LNCaP clone FGC (cell line): ENCODE results near the gene MRTFA.

ENCODE experiments used
- DNase-seq: peaks from one replicate; pipeline ENCODE4 v3.0.0-alpha.2; 2011; ENCODE audit warnings: low read depth
- H3K4me3 ChIP-seq: 2 replicates; pipeline ENCODE4 v1.5.1; 2011; ENCODE audit warnings: mild to moderate bottlenecking, low read depth, low read length, control low read depth
- TF ChIP-seq, protein P1 (sequence below): IDR thresholded peaks from 2 replicates; pipeline ENCODE4 v1.5.1; 2012; ENCODE audit warnings: mild to moderate bottlenecking; ENCODE audit not compliant: control insufficient read depth, insufficient read depth; ENCODE audit errors: extremely low read depth

The MRTFA gene

GRCh38 chr22:40449676-40450035, 186.9 kb downstream of the MRTFA start:
- H3K4me3 ChIP-seq: no peak overlapping the region
- TF ChIP-seq, protein P1, sequence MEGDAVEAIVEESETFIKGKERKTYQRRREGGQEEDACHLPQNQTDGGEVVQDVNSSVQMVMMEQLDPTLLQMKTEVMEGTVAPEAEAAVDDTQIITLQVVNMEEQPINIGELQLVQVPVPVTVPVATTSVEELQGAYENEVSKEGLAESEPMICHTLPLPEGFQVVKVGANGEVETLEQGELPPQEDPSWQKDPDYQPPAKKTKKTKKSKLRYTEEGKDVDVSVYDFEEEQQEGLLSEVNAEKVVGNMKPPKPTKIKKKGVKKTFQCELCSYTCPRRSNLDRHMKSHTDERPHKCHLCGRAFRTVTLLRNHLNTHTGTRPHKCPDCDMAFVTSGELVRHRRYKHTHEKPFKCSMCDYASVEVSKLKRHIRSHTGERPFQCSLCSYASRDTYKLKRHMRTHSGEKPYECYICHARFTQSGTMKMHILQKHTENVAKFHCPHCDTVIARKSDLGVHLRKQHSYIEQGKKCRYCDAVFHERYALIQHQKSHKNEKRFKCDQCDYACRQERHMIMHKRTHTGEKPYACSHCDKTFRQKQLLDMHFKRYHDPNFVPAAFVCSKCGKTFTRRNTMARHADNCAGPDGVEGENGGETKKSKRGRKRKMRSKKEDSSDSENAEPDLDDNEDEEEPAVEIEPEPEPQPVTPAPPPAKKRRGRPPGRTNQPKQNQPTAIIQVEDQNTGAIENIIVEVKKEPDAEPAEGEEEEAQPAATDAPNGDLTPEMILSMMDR: no peak
- no peak for DNase-seq

DNA sequence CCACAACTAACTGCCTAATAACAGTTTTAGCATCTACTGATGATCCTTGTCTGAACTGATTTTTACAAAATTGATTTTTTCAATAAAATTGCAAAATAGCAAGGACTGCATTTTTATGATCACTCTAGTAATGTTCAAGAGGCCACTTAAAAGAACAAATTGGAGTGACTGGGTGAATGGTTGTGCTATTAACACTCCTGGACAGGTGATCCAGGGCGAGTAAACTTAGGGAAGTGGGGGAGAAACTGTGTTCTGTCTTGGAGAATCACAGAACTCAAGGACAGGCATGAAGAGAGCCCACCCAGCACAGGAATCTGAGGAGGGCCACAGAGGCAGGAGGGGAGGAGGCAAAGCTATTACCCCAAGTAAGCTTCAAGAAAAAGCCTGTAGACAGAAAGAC, 190.3 kb downstream of the MRTFA start:
- TF ChIP-seq, protein P1: no peak
- DNase-seq: no peak
- H3K4me3 ChIP-seq: no peak overlapping the region

- TF ChIP-seq, protein P1: no peak
- DNase-seq: no peak
- H3K4me3 ChIP-seq: no peak overlapping the region
Measured at GRCh38 chr22:40444178-40444831, 192.2 kb downstream of the MRTFA start.

DNA sequence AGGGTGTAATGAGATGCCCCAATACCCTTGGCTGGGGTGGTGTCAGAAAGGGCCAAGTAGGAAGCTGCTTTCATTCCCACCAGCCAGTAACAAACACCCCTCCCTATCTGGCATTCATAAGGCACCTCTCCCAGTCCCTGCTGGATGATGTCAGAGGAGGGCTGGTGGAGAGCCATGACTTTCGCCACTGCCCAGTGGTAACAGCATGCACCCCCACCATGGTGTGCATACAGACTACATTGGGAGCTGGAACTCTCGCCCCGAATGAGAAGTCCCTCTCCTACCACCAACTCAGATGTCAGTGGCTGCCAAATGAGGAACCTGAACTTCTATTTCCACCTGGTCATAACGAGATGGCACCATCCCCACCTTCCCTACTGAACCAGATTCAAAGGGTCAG, 192.8 kb downstream of the MRTFA start:
- no peak for DNase-seq

GRCh38 chr22:40441761-40442390, 194.6 kb downstream of the MRTFA start:
- no peak overlapping the region for H3K4me3 ChIP-seq
- no peak for DNase-seq
- TF ChIP-seq, protein P1: no peak

More for the DNA sequence above, 192.8 kb downstream of the MRTFA start:
- TF ChIP-seq, protein P1: no peak
- no peak overlapping the region for H3K4me3 ChIP-seq

- TF ChIP-seq, protein P1: peak; percentile 49
- peak; percentile 32 for DNase-seq
- no peak overlapping the region for H3K4me3 ChIP-seq
Measured at GRCh38 chr22:40436505-40437431, 199.8 kb downstream of the MRTFA start.
